ENCODE measurements around the gene SCNN1A.

SCNN1A gene

DNA sequence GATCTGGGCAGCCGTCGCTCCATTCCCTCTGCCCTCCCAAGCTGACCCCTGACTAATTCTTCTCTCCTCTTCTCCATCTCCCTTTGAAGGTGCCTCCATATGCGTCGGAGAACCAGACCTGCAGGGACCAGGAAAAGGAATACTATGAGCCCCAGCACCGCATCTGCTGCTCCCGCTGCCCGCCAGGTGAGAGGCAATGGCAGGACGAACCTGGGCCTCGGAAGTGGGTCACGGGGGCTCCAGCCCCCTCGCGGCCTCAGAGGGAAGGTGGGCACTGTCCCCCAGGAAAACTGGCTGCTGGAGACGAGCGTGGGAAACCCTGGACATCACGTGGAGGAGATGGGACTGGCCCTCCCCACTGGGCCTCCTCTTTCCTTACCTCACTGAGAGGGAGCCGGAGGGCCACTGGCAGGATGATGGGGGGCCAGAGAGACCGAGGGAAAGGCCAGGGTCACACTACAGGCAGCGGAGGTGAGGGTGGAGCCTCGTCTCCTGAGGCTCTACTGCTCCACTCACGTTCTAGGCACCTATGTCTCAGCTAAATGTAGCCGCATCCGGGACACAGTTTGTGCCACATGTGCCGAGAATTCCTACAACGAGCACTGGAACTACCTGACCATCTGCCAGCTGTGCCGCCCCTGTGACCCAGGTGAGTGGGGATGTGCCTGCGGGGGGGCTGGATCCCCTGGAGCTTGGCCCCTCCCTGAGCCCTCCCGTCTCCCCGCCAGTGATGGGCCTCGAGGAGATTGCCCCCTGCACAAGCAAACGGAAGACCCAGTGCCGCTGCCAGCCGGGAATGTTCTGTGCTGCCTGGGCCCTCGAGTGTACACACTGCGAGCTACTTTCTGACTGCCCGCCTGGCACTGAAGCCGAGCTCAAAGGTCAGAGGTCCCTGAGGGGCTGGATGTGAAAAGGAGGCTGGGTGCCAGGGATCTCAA lies 9.4 kb upstream of the SCNN1A start:
- no peak for DNase-seq (ENCODE audit: low read depth)

DNA sequence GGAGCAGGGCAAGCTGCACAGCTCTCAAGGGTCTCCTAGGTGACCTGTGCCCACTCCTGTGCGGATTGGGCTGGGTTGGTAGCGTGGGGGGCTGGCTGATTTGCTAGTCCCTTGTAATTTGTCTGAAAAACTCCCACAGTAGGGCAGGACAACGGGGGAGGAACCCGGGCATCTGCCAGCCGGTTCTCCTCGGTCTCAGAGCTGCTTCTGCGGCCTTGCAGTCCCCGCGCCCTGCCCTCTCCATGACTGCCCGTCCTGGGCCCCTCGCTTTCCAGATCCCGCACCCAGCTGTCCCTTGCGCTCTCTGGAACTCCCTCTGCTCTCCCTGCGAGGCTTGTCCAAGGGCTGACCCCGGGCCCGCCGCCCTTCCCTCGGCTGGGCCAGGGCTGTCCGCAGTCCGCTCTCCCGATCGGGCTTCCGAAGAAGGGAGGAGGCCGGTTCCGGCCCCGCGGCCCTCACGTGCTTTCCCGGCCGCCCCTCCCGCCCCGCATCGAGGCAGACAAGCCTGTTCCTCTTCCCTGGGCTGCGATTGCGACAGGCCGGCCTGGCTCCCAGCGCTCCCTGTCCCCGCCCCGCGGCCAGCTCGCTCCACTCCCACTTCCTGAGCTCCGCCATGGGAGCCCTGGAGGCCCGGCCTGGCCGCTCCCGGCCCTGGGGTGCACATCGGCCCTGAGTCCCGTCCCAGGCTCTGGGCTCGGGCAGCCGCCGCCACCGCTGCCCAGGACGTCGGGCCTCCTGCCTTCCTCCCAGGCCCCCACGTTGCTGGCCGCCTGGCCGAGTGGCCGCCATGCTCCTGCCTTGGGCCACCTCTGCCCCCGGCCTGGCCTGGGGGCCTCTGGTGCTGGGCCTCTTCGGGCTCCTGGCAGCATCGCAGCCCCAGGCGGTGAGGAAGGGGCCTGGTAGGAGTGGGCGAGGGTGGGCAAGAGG lies 8.5 kb upstream of the SCNN1A start, which contains the start of gene LTBR:
LTBR (plus strand) TSS at position 591 of the 927 bp plus-strand sequence; CDS start at position 788, 197 bp downstream.
- DNase-seq (ENCODE audit: low read depth): peak; percentile 93

GRCh38 chr12:6382982-6383381 lies 7.6 kb upstream of the SCNN1A start:
- no peak for DNase-seq (ENCODE audit: low read depth)

GRCh38 chr12:6382371-6382770 lies 7.0 kb upstream of the SCNN1A start:
- DNase-seq (ENCODE audit: low read depth): no peak

DNA sequence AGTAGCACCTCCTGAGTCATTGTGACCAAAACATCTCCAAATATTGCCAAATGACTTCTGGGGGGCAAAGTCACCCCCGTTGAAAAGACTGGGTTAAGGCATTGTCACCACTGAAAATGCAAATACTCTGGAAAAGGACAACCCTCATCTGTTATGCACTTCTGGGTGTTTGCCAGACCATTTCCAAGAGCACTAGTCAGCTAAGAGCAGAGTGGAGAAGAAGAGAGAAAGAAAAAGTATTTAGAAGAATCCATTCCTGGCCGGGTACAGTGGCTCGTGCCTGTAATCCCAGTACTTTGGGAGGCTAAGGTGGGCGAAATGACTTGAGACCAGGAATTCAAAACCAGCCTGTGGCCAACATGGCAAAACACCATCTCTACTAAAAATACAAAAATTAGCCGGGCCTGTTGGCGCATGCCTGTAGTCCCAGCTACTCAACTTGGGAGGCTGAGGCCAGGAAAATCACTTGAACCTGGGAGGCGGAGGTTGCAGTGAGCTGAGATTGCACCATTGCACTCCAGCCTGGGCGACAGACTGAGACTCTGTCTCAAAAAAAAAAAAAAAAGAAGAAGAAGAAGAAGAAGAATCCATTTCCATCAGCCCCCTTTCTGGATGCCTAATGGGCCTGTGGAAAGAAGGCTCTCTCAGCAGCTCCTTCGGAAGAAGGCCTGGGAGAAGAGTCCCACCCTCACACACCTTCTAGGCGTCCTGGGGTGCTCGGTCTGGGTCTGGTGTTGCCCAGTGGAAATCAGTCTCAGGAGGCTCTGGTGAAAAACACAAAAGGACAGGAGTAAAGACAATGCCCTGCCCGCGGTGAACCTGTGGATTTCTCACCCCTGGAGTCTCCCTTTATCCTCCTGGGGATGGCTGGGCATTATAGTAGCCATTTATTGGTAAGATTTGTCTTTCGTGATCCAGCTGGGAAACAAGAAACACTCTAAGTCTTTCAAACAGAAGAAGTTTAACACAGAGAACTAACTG lies 5.1 kb upstream of the SCNN1A start:
- peak; percentile 22 for DNase-seq (ENCODE audit: low read depth)

- DNase-seq (ENCODE audit: low read depth): no peak
Observed at GRCh38 chr12:6378709-6379472, 3.5 kb upstream of the SCNN1A start.

DNA sequence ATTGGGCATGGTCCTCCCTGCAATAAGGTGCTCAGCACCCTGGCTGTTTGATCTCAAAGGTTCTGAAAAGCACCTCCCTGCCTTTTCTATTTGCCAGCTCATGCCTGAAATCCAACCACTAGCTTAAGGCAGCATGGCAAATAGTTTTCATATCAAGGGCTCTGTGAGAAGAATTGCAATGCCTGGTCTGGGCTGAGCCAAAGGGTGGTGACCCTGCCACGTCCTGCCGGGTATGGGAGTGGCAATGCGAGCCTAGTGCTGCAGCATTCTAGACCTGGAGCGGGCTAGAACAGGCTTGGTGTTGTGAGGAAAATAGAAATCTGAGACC lies 2.3 kb upstream of the SCNN1A start:
- peak; percentile 70 for DNase-seq (ENCODE audit: low read depth)

GRCh38 chr12:6376870-6377666 lies 1.7 kb upstream of the SCNN1A start:
- no peak for DNase-seq (ENCODE audit: low read depth)

DNA sequence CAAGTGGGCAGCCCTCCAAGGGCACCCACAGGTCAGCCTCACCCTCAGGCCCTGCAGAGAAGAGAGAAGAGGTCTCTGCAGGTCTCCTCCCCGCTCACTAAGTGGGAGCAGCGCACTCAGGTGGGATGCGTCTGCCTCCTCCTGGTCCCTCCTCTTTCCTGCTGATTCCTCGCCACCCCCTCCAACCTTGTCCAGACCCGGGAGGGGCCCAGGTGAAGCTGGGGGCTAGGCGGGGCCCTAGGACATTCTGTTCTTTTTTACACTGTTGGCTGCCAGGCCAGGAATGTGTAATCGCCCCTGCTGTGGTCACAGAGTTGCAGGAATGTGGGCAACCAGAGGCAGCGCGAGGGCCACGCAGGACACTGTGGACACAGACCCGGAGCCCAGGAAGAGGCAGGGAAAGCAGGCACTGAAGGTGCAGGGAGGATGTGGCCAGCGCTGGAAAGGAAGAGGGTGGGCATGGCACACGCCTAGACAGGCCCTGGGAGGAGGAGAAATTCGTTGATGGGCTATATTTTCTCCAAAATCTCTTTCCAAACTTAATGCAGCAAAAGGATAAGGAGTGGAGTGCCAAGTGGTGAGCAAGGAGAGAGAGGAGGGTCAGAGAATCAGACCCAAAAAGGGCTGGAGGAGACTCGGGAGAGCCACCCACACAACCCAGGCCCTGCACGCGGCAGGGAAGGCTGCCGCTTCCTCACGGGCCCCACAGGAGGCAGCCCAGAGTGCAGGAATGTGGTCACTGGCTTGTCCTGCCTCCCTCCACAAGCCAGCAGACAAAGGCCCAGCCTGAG lies 911 bp upstream of the SCNN1A start:
- DNase-seq (ENCODE audit: low read depth): peak; percentile 67

DNA sequence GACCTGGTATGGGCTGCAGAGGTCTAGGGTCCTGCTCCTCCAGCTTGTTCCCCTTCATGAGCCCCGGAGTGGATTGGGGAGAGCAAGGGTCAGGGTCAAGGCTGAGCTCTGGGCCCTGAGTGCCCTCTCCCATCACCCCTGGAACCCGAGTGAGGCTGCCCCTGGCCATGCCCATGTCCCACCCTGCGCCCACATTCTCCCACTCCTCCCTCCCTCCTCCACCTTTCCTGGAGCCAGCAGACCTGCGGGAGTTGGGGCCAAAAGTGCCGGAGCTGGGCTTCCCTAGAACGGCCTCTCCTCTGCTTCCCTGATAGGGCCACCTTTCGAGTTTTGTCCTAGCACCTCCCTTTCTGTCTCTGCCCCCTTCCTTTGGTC lies 590 bp downstream of the SCNN1A start:
- no peak for DNase-seq (ENCODE audit: low read depth)

DNA sequence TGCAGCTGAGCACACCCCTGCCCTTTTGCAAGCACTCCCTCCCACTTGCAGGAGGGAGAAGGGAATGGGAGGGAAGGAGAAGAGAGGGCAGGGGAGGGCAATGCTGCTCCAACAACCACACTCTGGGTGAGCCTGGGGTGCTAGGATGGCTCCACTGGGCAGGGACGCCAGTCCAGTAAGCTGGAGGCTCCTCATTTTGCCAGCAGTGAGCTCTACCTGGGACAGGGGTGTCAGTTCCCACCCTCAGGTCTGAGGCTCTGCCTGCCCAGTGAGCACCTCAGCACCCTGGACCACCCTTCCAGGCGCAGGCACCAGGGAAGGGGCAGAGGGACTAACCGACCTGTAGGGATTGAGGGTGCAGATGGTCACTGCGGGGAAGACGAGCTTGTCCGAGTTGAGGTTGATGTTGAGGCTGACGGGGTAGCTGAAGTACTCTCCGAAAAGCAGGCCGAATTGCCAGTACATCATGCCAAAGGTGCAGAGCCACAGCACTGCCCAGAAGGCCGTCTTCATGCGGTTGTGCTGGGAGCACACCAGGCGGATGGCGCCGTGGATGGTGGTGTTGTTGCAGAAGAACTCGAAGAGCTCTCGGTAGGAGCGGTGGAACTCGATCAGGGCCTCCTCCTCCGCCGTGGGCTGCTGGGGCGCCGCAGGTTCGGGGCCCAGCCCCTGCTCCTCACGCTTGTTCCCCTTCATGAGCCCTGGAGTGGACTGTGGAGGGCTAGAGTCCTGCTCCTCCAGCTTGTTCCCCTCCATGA lies 1.2 kb downstream of the SCNN1A start:
- no peak for DNase-seq (ENCODE audit: low read depth)

- DNase-seq (ENCODE audit: low read depth): no peak
Observed at GRCh38 chr12:6373022-6373787, 2.2 kb downstream of the SCNN1A start.

- DNase-seq (ENCODE audit: low read depth): peak; percentile 94
Observed at GRCh38 chr12:6372403-6373003, 2.9 kb downstream of the SCNN1A start.

- peak; percentile 91 for DNase-seq (ENCODE audit: low read depth)
Observed at GRCh38 chr12:6370994-6371754, 4.2 kb downstream of the SCNN1A start.

DNA sequence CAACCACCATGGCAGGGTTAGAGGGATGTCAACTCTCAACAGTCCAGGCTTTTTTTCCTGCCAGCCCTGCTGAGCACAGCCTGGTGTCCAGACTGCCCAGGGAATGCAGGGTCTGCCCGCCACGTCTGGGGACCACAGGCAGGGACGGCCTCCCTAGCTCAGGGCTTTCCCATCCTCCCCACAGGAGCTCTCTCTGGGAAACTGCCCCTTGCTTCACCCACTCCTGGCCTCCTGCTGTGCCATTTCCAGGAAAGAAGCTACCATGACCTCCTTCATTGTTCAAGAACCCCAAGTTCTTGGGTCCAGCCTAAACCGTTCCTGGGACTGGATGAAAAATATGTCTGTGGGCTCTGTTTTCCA lies 4.8 kb downstream of the SCNN1A start:
- peak; percentile 31 for DNase-seq (ENCODE audit: low read depth)

DNA sequence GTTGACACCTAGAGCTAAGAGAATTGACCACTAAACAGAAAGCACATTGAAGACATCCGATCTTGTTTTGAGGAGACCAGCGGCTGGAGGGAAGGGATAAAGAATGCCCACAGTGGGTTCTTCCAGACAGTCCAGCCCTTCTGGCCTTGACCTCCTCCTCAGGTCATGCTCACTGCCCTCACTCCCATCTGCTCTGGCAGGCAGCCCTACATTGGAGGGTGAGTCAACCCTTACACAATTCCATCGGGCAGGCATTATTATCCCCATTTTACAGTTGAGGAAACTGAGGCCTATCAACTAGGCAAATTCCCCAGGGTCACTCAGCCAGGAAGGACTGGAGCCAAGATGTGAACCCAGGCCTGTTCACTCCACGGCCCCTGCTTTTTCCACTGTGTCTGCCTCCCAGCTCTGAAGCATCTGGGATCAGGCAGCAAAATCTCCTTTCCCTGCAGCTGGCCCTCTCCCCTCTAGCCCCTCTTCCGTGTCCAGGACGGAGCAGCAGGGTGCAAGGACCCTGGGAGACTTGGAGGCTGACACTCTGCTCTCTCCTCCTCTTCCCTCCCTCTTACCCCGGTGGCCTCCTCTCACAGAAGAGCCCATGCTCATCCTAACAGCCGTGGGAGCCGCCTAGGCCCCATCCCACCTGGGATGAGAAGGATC lies 5.3 kb downstream of the SCNN1A start:
- peak; percentile 64 for DNase-seq (ENCODE audit: low read depth)

Measured in amniotic epithelial cell (primary cell).